Hippocampal formation (tissue), 2 donors: ENCODE data around the gene FXYD3.

Source experiments
- DNase-seq, 2 donors: peaks; one replicate each; lab custom pipeline; 2025; lab: John Stamatoyannopoulos, UW

Gene FXYD3

GRCh38 chr19:35160629-35161433 lies 45.2 kb downstream of the FXYD3 start:
- no peak for DNase-seq

- no peak for DNase-seq
Measured at GRCh38 chr19:35161434-35161743, 45.8 kb downstream of the FXYD3 start.

- no peak for DNase-seq
Measured at GRCh38 chr19:35162471-35163326, 47.1 kb downstream of the FXYD3 start.

GRCh38 chr19:35164418-35164817 lies 48.8 kb downstream of the FXYD3 start:
- DNase-seq: no peak

GRCh38 chr19:35165200-35166058 lies 49.8 kb downstream of the FXYD3 start:
- DNase-seq: no peak

- no peak for DNase-seq
Measured at GRCh38 chr19:35166100-35167063, 50.8 kb downstream of the FXYD3 start.

GRCh38 chr19:35167251-35168119 lies 51.9 kb downstream of the FXYD3 start:
- no peak for DNase-seq

GRCh38 chr19:35168196-35168595 lies 52.6 kb downstream of the FXYD3 start:
- DNase-seq: no peak

GRCh38 chr19:35169221-35169995 lies 53.8 kb downstream of the FXYD3 start:
- DNase-seq: no peak

- DNase-seq: no peak
Measured at GRCh38 chr19:35170359-35171061, 54.9 kb downstream of the FXYD3 start.

- no peak for DNase-seq
Measured at GRCh38 chr19:35171730-35172129, 56.1 kb downstream of the FXYD3 start.
